K562 (cell line): ENCODE results near the gene HSPA5. TPM values are rescaled to one million over a fixed set of nuclear protein-coding genes. Genes with fewer than 3 reads are reported as not detected.

Source experiments
- FOXP4 ChIP-seq: sonication (generic); formaldehyde crosslinking; IDR thresholded peaks from 2 replicates; pipeline ENCODE4 v1.8.0; 2022; ENCODE audit warnings: mild to moderate bottlenecking, missing genetic modification reagents, borderline replicate concordance
- GABPB1 ChIP-seq: sonication (generic); formaldehyde crosslinking; IDR thresholded peaks from 2 replicates; pipeline ENCODE4 v1.8.0; 2022; ENCODE audit warnings: mild to moderate bottlenecking, missing genetic modification reagents
- HDAC2 ChIP-seq: fragments of 450-650 bp; IDR thresholded peaks from 2 replicates; pipeline ENCODE4 v1.6.1; 2016; ENCODE audit warnings: mild to moderate bottlenecking
- HDAC8 ChIP-seq: fragments of 450-650 bp; IDR thresholded peaks from 2 replicates; pipeline ENCODE4 v1.6.1; 2016; ENCODE audit warnings: mild to moderate bottlenecking, missing genetic modification characterization, moderate library complexity, missing compliant biosample characterization
- HES1 ChIP-seq: fragments of 450-650 bp; IDR thresholded peaks from 2 replicates; pipeline ENCODE4 v1.6.1; 2016; ENCODE audit warnings: low read depth, mild to moderate bottlenecking, moderate library complexity
- MNT ChIP-seq, 2 experiments: fragments of 450-650 bp; conservative IDR thresholded peaks; 2 replicates each; pipeline ENCODE4 v1.6.1; 2017; ENCODE audit warnings: mild to moderate bottlenecking in 2 of 2, moderate library complexity in 2 of 2
- MTA3 ChIP-seq: fragments of 450-650 bp; formaldehyde crosslinking; IDR thresholded peaks from 2 replicates; pipeline ENCODE4 v1.6.1; 2017; ENCODE audit warnings: mild to moderate bottlenecking, borderline replicate concordance
- POU5F1 ChIP-seq: fragments of 150-350 bp; IDR thresholded peaks from 2 replicates; pipeline ENCODE4 v1.6.1; 2014; ENCODE audit warnings: borderline replicate concordance, low read length, low read depth, mild to moderate bottlenecking; ENCODE audit not compliant: partially characterized antibody
- RAD51 ChIP-seq: fragments of 450-650 bp; IDR thresholded peaks from 2 replicates; pipeline ENCODE4 v1.7.1; 2016; ENCODE audit warnings: low read depth, mild to moderate bottlenecking, borderline replicate concordance
- RBM39 ChIP-seq: fragments of 200-400 bp; formaldehyde crosslinking; optimal IDR thresholded peaks from 2 replicates; pipeline ENCODE3; 2018; ENCODE audit warnings: low read depth, low read length
- TFE3 ChIP-seq: fragments of 450-650 bp; formaldehyde crosslinking; IDR thresholded peaks from 2 replicates; pipeline ENCODE4 v1.4.0; 2020; ENCODE audit warnings: mild to moderate bottlenecking, mixed read lengths
- UBTF ChIP-seq, 2 experiments: IDR thresholded peaks; 2 replicates each; pipeline ENCODE4 v1.6.1; 2012; ENCODE audit warnings: improper control_type of control experiment in 2 of 2, low read depth in 2 of 2, low read length in 2 of 2, borderline replicate concordance in 1 of 2
- ZBTB11 ChIP-seq, 3 experiments: fragments of 200-800 bp in 1 of 3; fragments of 250-450 bp in 1 of 3; fragments of 450-650 bp in 1 of 3; sonication (Bioruptor Pico) in 1 of 3; sonication (Bioruptor generic) in 1 of 3; formaldehyde crosslinking in 1 of 3; IDR thresholded peaks; 2 replicates each; pipeline versions ENCODE4 v1.6.1 to v1.8.0; 2016 to 2022; ENCODE audit warnings: mild to moderate bottlenecking in 2 of 3, missing genetic modification characterization in 2 of 3, missing compliant biosample characterization in 1 of 3, moderate library complexity in 1 of 3
- ZNF146 ChIP-seq: IDR thresholded peaks from one replicate; pipeline ENCODE4 v1.6.1; 2018; ENCODE audit warnings: missing compliant biosample characterization; ENCODE audit not compliant: unreplicated experiment
- polyA plus RNA-seq, 8 experiments: library from polyadenylated mRNA; depleted of rRNA in 4 of 8; stranded (reverse) in 5 of 8; unstranded in 3 of 8; fragments of >200 nt; fragmentation: Nextera tagmentation in 2 of 8; fragmentation: Illumina TruSeq in 1 of 8; extraction: Ambion mirVana in 2 of 8; extraction: Trizol in 1 of 8; gene quantifications; 2 replicates each; pipeline versions ENCODE4 v1.2.1 to v1.2.3, GENCODE V29; 2011 to 2014; ENCODE audit warnings: inconsistent platforms in 1 of 8, missing spikeins in 1 of 8
- total RNA-seq, 7 experiments: library from RNA; depleted of rRNA in 6 of 7; stranded (reverse); fragments of >200 nt in 6 of 7; fragmentation: Illumina TruSeq in 2 of 7; extraction: Trizol in 2 of 7; gene quantifications; 2 replicates each; pipeline versions ENCODE4 v1.2.1 to v1.2.3, GENCODE V29; 2011 to 2021; ENCODE audit warnings: low replicate concordance in 1 of 7

Gene HSPA5
- total and polyA plus RNA-seq, 9 of the 15 experiments (the other 6 are each of a cell fraction or from before 2014, with no cell fraction given), result 48.0 to 265 (median 113) TPM

GRCh38 chr9:125246261-125246667 is 5.1 kb upstream of the HSPA5 start (continued):
- TF ChIP-seq RBM39 (no peak), HDAC2 (0 out of 2 replicates have a peak, but pooled peaks have one; percentile 22), POU5F1 (no peak), RAD51 (no peak), ZBTB11 (CRISPR knock-in tag; IDR thresholded peaks at IDR 0.05) (no peak), FOXP4 (CRISPR knock-in tag) (no peak), GABPB1 (CRISPR knock-in tag) (no peak), UBTF (IDR thresholded peaks at IDR 0.05; ENCODE audit: borderline replicate concordance in 1 of 2, low read depth in 2 of 2, low read length in 2 of 2) (no peak), TFE3 (CRISPR knock-in tag) (no peak), ZNF146 (CRISPR knock-in tag) (no peak), MTA3 (0 out of 2 replicates have a peak, but pooled peaks have one; percentile 47), HDAC8 (tag) (0 out of 2 replicates have a peak, but pooled peaks have one; percentile 47), MNT (conservative IDR thresholded peaks at IDR 0.05) (no peak), HES1 (no peak)
